ENCODE data around the gene MAFG.

DNA sequence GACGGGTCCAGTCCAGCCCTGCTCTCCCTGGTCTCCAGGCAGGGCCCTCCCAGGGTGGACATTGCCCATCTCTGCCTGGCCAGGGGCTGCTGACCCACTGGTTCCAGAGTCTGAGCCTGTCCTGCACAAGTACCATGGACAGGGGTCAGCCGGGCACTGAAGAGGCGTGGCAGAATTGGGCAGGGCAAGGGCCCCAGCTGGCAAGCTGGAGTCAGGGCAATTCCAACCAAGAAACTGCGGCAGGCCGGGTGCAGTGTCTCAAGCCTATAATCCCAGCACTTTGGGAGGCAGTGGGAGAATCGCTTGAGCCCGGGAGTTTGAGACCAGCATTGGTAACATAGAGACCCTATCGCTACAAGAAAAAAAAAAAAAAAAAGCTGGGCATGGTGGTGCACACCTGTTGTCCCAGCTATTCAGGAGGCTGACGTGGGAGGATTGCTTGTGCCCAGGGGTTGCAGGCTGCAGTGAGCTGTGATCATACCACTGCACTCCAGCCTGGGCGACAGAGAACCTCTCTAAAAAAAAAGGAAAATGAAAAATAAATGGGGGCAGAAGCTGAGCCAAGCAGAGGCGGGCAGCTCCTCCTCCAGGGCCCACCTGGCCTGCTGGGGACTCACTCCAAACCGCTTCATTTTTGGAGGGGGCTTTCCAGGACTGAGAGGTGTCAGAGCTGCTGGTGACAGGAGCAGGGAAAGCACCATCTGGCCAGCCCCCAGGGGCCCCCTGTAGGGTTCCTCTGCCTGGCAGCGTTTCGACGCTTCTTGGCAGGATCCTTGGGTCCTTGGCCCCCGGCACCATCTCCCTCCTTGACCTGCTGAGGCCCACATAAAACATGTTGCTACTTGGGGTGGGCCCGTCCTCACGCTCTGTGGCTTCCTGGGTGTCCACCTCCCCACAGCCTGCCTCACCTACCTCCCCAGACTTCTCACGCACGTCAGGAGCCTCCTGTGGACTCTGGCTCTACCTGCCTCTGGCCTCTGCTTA, 2.9 kb upstream of the MAFG start:
- TF ChIP-seq EZH2phosphoT487 (IDR thresholded peaks at IDR 0.05; ENCODE audit: low read depth, severe bottlenecking, unreplicated experiment): no peak
- TF ChIP-seq, protein P1, sequence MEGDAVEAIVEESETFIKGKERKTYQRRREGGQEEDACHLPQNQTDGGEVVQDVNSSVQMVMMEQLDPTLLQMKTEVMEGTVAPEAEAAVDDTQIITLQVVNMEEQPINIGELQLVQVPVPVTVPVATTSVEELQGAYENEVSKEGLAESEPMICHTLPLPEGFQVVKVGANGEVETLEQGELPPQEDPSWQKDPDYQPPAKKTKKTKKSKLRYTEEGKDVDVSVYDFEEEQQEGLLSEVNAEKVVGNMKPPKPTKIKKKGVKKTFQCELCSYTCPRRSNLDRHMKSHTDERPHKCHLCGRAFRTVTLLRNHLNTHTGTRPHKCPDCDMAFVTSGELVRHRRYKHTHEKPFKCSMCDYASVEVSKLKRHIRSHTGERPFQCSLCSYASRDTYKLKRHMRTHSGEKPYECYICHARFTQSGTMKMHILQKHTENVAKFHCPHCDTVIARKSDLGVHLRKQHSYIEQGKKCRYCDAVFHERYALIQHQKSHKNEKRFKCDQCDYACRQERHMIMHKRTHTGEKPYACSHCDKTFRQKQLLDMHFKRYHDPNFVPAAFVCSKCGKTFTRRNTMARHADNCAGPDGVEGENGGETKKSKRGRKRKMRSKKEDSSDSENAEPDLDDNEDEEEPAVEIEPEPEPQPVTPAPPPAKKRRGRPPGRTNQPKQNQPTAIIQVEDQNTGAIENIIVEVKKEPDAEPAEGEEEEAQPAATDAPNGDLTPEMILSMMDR (IDR thresholded peaks at IDR 0.05; ENCODE audit: poor library complexity): no peak

Measured in hepatocyte (in vitro differentiated cells).